NCI-H2081 treated with DMSO at 0.1 percent for 48 hours (cell line): ENCODE results near the gene EXOSC9.

Source experiments
- DNase-seq: peaks from one replicate; lab custom pipeline; 2025; lab: John Stamatoyannopoulos, UW

EXOSC9 gene

GRCh38 chr4:121789455-121789854 is 11.7 kb upstream of the EXOSC9 start:
- no peak for DNase-seq

- DNase-seq, result no peak
Measured at GRCh38 chr4:121789960-121790829, 10.9 kb upstream of the EXOSC9 start.

- no peak for DNase-seq
Measured at GRCh38 chr4:121790976-121791375, 10.1 kb upstream of the EXOSC9 start.

DNA sequence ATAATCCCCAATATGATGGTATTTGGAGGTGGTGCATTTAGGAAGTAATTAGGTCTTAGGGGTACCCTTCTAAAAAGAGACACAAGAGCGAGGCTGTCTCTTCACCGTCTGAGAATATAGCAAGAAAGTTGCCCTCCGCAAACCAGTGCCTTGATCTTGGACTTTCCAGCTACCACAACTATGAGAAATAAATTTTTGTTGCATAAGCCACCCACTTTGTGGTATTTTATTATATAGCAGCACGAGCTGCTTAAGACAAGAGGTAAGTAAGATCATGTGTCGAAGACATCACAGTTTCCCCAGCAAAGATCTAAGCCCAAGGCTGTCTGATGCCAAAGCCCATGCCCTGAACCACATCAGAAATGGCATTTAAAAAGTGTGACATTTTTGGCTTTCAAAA is 9.6 kb upstream of the EXOSC9 start:
- DNase-seq, result no peak

DNA sequence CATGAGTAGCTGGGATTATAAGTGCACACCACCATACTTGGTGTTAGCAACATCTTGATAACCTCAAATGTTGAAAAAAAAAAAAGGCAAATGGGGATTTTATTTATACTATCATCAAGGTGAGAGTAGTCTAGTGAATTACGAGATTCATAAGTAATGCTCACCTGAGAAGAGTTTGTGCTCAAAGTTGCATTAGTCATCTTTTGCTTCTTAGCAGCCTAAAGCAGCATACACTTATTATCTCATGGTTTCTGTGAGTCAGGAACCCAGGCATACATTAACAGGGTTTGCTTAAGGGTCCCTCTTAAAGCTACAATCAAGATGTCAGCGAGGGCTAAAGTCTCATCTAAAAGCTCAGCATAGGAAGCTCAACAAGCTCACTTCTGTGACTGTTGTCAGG is 8.2 kb upstream of the EXOSC9 start:
- DNase-seq, result no peak

DNA sequence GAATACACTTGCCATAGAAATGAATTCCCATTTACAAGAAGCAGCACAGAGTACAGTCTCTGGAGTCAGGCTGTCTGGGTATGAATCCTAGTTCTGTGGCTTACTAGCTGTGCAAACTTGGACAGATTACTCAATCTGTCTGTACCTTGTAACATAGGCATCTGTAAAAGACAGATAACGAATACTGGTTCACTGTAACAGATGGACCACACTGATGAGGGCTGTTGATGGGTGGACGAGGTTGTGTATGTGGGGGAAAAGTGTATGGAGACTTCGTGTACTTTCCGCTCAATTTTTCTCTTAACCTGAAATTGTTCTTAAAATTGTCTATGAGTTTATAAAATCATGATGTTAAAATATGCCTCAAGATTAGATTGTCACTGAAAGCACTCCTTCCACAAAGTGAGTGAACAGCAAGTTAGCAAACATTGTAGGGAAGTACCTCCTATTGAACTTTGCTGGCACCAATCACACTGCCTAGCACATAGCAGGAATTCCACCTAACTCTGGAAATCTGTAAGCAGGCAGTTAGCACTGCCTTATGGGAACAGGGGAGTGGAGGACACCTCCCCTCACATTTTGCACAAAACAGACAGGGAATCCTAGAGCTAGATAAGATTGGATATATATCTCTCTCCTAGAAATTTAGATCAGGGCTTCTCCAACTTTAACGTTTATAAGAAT is 6.5 kb upstream of the EXOSC9 start:
- no peak for DNase-seq

DNA sequence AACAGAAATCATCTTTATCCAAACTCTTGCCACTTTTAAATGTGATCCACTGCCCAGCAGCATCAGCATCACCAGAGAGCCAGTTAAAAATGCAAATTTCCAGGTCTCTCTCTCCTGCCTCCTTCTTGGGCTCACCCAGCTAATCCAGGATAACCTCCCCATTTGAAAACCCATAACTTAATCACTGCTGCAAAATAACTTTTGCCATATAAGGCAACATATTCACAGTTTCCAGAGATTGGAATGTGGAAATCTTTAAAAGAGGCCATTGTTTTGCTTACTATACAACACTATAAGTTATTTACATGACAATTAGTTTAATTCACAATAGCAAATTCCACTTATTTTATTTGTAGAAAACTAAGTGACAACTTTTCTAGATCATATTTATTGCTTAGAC is 4.8 kb upstream of the EXOSC9 start:
- no peak for DNase-seq

- DNase-seq, result no peak
Measured at GRCh38 chr4:121799208-121799823, 1.8 kb upstream of the EXOSC9 start.

GRCh38 chr4:121799867-121800501 is 1.1 kb upstream of the EXOSC9 start:
- no peak for DNase-seq

GRCh38 chr4:121800638-121800960 is 524 bp upstream of the EXOSC9 start:
- DNase-seq, result no peak

DNA sequence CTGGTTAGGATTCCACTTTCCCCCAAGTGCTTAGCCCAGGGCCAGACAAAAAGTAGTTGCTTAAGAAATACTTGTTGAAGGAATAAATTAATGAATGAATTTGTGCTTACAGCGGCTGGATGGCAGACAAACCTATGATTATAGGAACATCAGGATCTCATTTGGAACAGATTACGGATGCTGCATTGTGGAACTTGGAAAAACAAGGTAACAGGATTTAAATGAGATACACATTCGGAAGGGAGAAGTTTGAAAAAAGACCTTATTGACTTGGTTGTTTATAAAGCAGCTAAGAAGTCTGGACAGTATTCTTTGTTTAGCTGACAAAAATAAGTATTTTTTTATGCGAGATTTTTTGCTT is 572 bp downstream of the EXOSC9 start:
- DNase-seq, result no peak

DNA sequence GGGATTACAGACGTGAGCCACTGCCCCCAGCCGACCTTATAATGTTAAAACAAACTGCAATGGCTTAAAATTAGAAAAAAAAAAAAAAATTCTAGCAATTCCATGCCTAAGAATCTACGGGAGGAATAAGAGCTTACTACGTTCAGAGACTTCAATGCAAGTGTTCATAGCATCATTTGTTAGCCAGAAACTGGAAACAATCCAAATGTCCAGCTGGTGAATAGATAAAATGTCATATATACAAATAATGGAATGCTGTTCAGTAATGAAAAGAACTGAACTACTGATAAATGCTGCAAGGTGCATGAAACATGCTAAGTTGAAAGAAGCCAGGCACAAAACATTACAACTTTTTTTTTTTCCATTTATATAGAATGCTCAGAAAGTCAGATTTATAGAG is 5.3 kb downstream of the EXOSC9 start:
- no peak for DNase-seq

GRCh38 chr4:121811122-121811521 is 10.0 kb downstream of the EXOSC9 start:
- DNase-seq, result no peak

- DNase-seq, result no peak
Measured at GRCh38 chr4:121814756-121815155, 13.6 kb downstream of the EXOSC9 start.

DNA sequence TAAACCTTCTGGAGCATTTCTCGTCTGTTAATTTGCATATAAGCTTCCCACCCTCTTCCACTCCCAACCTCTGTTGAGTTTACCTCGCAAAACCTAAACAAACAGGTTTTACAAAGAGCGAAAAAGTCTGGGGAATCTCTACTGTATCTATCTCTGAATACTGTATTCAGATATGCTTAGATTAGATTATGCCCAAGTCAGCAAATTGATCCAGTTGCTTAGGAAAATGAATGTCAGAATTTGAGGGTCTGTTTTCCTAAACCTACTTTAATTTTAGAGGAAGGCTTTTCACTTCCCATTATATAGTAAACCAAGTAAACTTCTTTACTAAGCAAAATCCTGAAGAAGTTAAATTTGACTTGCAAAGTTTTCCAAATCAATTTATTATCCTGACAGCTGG is 15.9 kb downstream of the EXOSC9 start:
- DNase-seq, result no peak

DNA sequence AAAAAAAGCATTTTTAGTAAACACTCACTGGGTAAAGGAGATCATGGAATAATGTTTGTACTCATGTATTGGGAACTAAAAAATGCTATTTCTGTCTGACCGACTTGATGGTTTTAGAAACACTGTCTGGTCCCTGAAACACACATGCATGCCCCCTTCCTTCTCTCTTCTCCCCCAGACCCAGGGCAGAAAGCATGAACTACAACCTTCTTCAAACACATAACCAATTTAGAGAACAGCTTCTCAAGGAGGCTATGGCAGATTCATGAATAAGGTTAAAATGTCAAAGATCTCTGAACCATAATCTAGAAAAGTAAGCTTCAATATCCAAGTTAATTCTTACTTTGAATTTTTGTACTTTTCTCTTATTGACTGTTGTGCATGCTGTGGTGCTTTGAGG is 16.6 kb downstream of the EXOSC9 start:
- no peak for DNase-seq

- no peak for DNase-seq
Measured at GRCh38 chr4:121818215-121818614, 17.1 kb downstream of the EXOSC9 start.

DNA sequence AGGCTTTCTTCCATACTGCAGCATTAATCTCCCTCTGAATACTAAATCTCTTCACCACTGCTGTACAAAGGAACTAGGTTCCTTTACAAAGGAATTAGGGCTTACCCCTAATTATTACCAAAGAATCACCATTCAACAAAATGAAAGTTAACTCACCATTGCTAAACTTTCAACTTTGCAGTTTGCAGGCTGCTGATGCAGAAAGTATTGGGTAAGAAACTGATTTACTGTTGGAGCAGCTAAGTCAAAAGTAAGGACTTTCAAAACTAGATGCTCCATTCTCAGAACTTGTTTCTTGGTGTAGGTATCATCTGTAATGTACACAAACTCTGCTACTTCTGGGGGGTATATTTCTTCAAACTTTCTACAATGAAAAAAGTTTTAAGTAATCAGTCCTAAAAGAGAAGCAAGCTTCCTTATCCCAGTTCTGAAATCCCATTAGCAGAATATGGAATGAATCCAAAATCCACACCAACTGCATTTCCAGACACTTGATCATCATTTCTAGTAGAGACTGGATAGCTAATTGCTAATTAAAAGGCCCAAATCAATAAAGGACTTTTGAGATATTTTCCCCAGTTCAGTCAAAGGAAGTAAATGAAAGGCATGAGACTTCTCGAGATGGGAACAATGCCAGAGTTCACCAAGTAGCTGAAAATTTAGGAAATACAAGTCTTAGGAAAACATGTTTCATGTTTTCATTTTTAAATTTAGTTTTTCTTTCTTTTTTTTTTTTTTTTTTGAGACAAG is 18.3 kb downstream of the EXOSC9 start:
- DNase-seq, result no peak

DNA sequence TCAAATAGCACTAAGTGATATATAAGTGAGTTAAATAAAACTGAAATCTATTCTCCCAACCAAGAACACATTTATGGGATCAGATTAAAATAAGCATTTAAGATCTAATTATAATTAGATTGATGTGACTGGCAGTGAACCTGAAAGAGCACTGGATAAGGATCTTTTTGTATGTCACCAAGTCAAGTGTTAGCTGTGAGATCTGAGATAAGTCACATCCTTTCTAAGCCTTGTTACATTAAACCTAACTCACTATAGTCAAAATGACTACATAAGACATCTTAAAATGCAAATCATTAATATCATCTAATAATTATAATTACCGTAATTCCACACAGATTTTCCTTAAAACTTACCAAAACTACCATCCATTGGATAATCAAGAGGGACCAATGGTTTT is 20.9 kb downstream of the EXOSC9 start:
- no peak for DNase-seq

DNA sequence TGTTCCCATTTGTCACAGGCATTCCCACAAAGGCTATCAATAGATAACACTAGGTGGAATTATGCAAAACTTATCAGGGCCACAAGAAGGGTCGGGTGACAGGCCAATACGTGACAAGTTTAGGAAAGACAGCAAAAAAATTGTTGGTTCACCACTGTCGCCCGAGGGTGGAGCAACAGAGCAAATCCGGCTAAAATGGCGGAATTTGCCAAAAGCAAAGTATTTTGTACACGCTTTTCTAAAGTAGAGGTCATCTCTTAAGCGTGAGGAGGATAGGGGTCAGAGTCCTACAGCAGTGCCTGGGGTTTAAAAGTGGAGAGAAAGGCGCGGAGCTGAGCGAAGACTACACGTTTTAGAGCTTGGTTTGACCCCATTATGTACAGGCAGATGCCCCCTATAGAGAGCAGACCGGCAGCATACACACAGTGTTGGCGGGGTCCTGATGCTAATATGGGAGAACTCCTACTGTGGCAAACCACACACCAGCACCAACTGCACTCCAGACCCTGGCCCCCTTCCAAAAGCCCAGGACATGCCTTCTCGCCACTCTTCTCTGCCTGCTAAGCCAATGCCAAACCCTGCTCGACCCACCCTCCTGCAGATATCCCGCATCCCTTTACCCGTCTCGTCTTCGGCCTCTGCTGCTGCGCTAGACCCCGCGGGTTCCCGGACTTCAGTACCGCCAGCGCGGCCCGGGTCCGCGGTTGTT is 21.8 kb downstream of the EXOSC9 start:
- DNase-seq, result no peak

GRCh38 chr4:121823505-121824170 is 22.5 kb downstream of the EXOSC9 start, which contains the start of gene CCNA2:
CCNA2 (minus strand) TSS chr4:121823883; CDS start chr4:121823628, 255 bp downstream.
- peak; percentile 68 for DNase-seq
